Measurements from ENCODE around the gene RHOT1.
"Not testable (repeated sequence)": the region's sequence is repeated elsewhere in the genome, so short reads cannot be mapped to it uniquely, and the experiment has no call there.

Gene RHOT1

GRCh38 chr17:32160526-32160925 lies 18.2 kb downstream of the RHOT1 start:
- DNase-seq = no peak

DNA sequence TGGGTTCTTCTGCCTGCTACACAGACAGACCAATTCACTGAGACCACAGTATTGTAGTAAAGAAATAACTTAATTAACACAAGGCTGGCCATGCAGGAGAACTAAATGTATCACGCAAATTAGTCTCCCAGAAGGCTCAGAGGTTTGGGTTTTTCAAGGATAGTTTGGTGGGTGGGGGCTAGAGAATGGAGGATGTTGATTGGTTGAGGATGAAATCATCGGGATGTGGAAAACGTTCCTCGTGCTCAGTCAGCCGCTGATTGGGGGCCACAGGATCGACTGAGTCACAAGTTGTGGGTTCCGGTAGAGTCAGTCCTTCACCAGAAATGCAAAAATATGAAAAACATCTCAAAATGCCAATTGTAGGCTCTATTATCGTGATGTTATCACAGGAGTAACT lies 18.7 kb downstream of the RHOT1 start:
- DNase-seq = no peak

DNA sequence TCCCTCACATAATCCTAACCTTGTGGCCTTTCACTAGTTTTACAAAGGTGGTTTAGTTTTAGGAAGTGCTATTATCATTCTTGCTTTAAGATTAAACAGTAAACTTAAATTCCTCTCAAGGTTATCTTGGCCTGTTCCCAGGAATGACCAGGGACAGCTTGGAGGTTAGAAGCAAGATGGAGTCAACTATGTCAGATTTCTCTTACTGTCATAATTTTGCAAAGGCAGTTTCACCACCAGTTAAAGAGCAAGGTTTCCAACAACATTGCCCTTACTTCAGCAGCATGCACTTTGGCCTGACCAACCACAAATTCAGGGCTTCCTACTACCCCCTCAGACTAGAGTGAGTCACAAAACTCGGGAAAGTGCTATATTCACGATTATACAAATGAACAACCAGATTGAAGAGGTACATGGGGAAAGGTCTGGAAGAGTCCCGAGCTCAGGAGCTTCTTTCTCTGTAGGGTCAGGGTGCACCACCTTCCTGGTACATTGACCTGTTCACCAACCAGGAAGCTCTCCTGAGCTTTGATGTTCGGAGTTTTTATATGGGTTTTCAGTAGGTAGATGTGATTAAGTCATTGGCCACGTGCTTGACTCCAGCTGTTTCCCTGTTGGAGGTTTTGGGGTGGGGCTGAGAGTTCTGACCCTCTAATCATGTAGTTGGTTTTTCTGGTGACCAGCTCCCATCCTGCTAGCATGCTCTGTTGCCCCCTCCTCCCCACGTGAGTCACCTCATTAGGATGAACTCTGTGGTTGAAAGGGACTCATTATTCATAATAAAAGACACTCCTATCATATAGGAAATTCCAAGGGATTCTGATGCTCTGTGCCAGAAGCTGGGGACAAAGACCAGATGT lies 19.4 kb downstream of the RHOT1 start:
- DNase-seq = no peak

GRCh38 chr17:32174889-32175288 lies 32.6 kb downstream of the RHOT1 start:
- DNase-seq = peak; percentile 38 to 84

DNA sequence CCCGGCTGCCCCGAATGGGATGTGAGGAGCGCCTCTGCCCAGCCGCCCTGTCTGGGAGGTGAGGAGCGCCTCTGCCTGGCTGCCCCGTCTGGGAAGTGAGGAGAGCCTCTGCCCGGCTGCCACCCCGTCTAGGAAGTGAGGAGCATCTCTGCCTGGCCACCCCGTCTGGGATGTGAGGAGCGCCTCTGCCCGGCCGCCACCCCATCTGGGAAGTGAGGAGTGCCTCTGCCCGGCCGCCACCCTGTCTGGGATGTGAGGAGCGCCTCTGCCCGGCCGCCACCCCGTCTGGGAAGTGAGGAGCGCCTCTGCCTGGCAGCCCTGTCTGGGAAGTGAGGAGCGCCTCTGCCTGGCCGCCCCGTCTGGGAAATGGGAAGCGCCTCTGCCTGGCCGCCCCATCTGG lies 36.4 kb downstream of the RHOT1 start:
- not testable (repeated sequence) for DNase-seq

DNA sequence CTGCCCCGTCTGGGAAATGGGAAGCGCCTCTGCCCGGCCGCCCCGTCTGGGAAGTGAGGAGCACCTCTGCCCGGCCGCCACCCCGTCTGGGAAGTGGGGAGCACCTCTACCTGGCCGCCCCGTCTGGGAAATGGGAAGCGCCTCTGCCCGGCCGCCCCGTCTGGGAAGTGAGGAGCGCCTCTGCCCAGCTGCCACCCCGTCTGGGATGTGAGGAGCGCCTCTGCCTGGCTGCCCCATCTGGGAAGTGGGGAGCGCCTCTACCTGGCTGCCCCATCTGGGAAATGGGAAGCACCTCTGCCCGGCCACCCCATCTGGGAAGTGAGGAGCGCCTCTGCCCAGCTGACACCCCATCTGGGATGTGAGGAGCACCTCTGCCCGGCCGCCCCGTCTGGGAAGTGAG lies 36.8 kb downstream of the RHOT1 start:
- DNase-seq = not testable (repeated sequence)

DNA sequence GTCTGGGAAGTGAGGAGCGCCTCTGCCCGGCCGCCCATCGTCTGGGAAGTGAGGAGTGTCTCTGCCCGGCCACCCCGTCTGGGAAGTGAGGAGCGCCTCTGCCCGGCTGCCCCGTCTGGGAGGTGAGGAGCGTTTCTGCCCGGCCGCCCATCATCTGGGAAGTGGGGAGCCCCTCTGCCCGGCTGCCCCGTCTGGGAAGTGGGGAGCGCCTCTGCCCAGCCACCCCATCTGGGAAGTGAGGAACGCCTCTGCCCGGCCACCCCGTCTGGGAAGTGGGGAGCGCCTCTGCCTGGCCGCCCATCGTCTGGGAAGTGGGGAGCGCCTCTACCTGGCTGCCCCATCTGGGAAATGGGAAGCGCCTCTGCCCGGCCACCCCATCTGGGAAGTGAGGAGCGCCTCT lies 37.2 kb downstream of the RHOT1 start:
- DNase-seq = not testable (repeated sequence)

DNA sequence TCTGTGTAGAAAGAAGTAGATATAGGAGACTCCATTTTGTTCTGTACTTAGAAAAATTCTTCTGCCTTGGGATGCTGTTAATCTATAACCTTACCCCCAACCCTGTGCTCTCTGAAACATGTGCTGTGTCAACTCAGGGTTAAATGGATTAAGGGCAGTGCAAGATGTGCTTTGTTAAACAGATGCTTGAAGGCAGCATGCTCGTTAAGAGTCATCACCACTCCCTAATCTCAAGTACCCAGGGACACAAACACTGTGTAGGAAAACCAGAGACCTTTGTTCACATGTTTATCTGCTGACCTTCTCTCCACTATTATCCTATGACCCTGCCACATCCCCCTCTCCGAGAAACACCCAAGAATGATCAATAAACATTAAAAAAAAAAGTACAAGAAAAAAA lies 38.0 kb downstream of the RHOT1 start:
- peak; percentile 15 to 64 for DNase-seq

DNA sequence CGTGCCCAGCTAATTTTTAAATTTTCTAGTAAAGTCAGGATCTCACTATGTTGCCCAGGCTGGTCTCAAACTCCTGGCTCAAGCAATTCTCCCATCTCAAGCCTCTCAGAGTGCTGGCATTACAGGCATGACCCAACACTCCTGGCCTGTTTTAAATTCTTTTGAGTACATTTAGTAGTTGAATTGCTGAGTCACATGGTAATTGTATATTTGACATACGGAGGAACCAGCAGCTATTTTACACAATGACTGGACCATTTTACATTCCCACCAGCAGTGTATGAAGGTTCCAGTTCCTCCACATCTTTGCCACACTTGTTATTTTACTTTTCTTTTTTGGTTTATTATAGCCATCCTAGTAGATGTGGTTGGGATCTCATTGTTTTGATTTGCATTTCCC lies 43.6 kb downstream of the RHOT1 start:
- DNase-seq = no peak

DNA sequence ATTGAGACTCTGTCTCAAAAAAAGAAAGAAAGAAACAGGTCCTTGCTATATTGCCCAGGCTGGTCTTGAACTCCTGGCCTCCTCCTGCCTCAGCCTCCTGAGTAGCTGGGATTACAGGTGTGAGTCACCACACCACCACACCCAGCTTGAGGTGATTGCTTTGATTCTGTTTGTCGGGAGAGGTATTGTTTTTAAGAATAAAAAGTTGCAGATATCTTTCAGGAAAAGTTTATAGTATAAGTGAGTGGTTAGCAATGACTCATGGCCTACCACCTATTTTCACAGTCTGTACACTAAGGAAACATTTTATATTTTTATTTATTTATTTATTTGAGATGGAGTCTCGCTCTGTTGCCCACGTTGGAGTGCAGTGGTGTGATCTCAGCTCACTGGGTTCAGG lies 45.0 kb downstream of the RHOT1 start:
- DNase-seq = no peak

- DNase-seq = peak; percentile 61 to 84
Measured at GRCh38 chr17:32189343-32189742, 47.0 kb downstream of the RHOT1 start.

DNA sequence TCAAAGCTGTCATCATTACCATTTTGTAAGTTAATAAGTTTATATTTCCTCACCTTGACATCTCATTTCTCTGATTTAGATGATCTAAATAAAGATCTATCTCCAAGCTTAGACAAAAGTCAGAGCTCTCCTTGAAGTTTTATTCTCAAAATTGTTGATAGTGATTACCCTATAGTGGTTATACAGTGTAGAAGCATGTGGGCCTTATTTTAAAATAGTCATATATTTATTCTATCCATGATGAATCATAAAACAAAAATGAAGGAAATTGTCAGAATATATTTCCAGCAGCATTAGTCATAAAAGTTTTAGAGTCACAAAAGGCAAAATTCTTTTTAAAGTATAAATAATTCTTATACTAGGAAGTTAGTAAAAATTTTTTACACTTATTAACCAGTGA lies 49.0 kb downstream of the RHOT1 start:
- no peak for DNase-seq

DNA sequence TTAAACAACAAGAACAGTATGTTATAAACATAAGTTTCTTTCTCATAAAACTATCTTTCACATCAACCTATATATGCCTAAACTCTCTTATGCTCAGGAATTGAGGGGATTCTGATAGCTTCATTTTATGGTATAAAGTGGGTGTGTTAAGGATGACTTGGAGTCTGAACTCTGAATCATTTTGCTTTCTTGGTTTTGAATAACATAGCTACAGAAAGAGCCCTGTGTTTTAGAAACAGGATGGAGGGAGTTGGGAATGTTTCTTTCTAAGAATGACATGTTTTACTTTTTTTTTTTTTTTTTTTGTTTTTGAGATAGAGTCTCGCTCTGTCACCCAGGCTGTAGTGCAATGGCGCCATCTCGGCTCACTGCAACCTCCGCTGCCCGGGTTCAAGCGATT lies 50.1 kb downstream of the RHOT1 start:
- no peak for DNase-seq

GRCh38 chr17:32197987-32198386 lies 55.7 kb downstream of the RHOT1 start:
- DNase-seq = no peak

DNA sequence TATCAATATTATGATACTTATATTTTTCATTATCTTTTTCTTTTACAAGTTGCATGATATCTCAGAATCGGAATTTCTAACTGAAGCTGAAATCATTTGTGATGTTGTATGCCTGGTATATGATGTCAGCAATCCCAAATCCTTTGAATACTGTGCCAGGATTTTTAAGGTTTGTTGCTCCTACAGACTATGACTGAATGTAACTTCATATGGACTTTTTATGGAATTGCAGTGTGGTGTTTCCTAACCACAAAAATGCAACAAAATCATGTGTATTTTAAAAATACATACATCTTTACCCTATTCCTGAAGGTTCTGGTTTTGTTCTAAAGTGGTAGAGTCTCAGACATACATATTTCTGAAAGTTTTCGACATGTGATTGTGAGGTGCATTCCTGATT lies 64.6 kb downstream of the RHOT1 start:
- no peak for DNase-seq

DNA sequence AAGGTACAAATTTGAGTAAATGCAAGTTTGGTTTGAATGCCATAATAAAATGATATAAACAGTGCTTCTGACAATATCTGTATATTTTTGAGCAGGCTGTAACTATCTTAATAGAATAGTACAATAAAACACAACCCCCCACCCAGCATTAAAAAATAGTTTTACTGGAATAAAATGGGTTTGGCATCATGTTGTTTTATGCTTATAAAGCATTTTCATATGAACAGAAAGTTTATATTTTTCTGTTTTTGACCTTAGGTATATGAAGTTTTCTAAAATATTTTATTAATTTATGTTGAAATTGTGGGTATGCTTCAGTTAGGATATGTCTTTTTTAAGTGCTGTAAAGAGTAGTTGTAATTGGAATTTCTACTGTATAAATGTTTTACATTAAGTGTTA lies 66.1 kb downstream of the RHOT1 start:
- DNase-seq = no peak

DNA sequence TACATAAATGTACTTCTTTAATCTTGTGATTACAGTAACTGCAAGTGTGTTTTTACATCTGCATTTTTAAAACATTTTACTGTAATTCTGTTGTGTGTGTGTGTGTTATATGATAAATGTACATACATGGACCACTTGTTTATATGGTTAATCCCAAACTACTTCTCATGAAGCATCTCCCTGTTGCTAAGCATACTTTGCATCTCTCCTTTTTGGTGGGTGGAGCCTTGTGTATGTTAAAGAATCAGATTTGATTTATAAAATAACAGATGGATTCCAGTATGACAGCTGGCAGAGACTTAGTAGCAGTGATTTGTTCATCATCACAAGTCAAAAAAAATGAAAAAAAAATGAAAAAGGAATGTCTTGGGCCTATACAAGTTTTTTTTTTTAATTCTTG lies 67.3 kb downstream of the RHOT1 start:
- DNase-seq = peak in 1 of 2 experiments; percentile 43

DNA sequence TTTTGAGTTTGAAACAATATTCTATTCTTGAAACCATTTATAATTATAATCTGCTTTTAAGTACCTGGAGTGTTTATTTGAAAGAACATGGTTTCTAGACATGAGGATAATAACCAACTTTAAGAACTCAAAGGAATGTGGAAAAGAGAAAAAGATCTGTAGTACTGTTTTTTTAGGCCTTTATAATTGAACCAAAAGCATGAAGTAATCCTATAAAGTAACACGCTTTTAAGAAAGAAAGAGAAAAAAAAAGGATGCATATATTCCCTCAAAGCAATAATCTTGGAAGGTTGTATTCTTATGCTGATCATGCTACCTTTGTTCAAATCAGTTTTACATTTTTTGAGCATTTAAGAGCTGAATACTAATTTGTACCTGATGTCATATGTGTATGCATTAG lies 69.4 kb downstream of the RHOT1 start:
- no peak for DNase-seq

DNA sequence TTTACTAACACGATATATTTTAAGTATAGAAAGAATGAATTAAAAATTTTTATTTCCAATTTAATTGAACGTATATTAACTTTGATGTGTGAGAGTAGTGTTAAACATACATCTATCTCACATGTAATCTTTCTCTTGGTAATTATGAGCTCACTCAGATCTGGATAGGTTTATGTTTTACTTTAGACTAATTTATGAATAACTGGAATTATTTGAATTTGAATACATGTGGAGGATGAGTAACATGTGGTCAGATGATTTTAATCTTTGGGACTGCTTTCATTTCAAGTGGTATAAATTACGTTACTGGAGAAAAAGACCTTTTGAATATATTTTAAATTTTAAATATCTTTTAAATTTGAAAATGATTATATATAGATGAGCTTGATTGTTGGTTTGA lies 73.4 kb downstream of the RHOT1 start:
- DNase-seq = no peak

DNA sequence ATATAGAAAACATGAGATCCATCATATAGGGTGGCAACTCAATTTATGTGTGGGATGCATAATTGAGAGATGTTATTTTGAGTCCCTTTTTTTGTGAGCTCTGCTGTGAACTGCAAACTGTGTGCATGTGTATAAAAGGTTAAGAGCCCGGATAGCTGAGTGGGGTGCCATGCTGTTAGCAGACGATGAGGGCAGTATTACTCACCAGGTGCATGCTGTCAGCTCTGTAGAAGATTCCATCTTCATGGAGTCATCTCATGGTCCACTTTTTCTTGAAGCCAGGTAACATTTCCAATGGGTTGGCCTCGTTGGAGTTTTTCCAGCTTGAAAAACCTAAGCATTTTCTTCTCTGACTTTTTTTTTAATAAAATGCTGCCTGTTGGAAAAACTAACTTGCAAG lies 80.3 kb downstream of the RHOT1 start:
- no peak for DNase-seq

DNA sequence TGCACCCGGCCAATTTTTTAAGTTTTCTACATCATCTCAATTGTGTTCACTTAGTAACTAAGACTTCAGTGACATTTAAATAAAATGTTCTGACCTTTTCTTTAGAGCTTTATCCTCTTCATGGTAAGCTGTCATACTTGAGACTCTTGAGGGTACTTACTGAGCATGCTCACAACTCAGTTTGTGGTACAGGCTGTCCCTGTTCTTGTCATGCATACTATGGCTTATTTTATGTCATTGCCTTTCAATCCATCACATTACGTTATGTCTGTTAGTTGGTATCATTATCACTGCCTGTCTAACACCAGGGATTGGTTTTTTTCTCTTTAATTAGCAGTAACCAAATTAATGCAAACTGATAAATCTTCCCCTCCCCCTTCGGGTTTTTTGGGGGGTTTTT lies 81.4 kb downstream of the RHOT1 start:
- DNase-seq = no peak

DNA sequence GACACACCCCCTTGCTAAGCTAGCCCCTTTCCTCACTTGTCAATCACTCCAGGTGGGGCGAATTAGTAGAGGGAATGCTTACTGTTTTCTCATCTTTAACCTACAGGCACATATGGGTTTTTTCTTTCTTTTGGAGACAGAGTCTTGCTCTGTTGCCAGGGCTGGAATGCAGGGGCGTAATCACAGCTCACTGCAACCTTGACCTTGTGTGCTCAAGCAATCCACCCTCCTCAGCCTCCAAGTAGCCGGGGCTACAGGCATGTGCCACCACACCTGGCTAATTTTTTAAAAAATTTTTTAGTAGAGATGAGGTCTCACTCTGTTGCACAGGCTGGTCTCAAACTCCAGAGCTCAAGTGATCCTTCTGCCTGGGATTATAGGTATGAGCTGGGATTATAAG lies 84.6 kb downstream of the RHOT1 start:
- DNase-seq = no peak

- DNase-seq = no peak
Measured at GRCh38 chr17:32227910-32228309, 85.6 kb downstream of the RHOT1 start.

DNA sequence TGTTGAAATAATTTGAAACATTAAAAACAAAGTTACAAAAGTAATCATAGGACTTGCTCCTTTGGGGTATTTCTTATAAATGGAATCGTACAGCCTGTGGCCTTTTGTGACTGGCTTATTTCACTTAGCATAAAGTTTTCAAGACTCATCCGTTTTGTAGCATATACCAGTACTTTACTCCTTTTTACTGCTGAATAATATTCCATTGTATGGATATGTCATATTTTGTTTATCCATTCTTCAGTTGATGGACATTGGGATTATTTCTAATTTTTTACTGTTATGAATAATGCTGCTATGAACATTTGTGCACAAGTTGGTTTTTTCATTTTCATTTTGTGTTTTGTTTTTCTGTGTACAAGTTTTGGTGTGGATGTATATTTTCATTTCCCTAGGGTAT lies 93.3 kb downstream of the RHOT1 start:
- no peak for DNase-seq

DNA sequence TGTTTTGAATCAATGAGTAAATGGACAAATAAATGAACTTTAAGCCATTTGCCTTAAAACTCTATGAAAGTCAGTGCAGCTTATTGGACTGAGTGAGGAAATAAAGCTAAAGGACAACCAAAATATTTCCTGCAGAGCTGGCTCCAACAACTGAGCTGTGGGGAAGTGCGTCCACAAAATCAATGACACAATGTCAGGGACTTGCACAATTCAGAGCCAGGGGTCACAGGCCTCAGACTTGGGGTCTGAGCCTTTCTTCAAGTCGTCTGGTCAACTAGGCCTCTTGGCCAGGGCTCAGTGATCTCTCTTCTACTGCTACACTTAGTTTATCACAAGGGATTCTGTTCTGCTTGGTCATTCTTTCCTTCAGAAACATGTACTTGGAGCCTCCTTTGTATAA lies 97.2 kb downstream of the RHOT1 start:
- DNase-seq = no peak

Data from NCI-H524 (cell line).